T follicular helper cell (primary cell): ENCODE measurements around the gene EGR2.
A peak's percentile ranks its signal among the peaks of the same experiment; 100 is the strongest.
"Not testable (repeated sequence)": the region's sequence is repeated elsewhere in the genome, so short reads cannot be mapped to it uniquely, and the experiment has no call there.

Experiments
- DNase-seq: peaks from one replicate; pipeline ENCODE4 v3.0.0-alpha.2; 2020; ENCODE audit warnings: low read depth

Gene EGR2

DNA sequence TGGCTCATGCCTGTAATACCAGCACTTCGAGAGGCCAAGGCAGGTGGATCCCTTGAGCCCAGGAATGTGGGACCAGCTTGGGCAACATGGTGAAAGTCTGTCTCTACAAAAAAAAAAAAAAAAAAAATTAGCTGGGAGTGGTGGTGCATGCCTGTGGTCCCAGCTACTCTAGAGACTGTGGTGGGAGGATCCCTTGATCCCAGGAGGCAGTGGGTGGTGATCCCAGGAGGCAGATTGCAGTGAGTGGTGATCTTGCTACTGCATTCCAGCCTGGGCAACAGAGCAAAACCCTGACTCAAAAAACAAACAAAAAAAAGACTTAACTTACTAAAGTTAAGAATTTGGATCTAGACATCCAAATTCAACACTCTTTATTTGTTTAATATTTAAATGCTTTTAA lies 21.9 kb downstream of the EGR2 start:
- no peak for DNase-seq

DNA sequence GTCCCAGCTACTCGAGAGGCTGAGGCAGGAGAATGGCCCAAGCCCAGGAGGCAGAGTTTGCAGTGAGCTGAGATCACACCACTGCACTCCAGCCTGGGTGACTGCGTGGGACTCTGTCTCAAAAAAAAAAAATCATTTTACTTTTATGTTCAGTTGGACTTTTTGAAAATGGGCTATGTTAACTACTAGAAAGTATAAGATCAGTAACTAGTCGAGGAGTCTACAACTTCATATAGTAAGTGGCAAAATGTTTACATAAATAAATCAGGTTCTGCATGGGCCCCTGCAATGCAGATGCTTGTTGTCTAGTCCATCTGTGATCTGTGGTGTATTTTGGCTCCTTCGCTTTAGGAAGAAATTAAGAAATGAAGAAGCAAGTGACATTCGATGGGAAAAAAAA lies 23.9 kb downstream of the EGR2 start:
- DNase-seq = no peak

- no peak for DNase-seq
Measured at GRCh38 chr10:62790571-62790970, 25.6 kb downstream of the EGR2 start.

DNA sequence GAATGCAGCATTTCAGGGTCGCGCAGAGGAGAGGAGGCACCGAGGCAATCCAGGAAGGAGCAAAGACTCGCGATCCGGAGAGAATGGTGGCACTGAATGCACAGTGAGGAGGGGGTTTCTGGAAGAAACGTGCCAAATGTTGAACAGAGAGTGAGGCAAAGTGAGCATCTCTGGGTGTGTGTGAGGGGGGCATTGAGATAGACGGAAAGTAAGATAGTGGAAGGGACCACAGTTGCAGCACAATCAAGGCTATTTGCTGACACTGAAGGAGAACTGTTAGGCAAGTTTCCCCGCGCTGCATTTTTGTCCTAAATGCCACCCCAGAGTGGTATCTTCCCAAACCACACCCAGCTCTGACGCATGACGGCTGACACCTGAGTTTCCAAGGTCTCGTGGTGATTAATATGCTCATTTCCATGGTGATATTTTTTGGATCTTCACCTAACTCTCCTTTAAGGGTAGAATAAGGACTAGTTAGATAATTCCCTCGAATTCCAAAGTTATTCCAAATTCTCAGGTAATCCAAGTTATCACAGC lies 26.1 kb downstream of the EGR2 start:
- DNase-seq = no peak

DNA sequence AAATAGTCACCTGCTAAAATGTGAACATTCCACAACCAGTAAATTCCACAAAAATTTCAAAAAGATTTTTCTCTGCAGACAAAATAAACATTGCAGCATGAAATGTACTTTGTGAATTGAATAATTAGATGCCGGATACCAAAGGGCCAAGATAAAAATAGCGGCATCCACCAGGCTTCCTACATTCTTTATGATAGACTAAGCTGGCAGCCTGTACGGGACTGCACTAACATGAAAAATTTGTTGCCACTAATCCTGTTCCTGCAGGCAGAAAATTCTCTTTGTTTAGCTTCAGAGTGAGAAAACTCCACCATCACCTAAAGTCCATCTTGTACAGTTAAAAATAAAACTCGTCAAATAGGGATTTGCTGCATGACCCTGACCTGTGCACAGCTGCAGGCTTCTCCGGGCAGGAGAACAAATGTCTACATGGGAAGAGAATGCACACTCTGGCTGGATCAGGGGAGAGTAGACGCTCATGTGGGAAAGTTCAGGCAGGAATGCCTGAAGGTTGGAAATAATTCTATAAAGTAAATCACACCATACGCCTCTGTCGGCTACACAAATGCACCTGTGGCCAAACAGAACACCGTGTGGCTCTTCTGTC lies 27.2 kb downstream of the EGR2 start:
- DNase-seq = no peak

- not testable (repeated sequence) for DNase-seq
Measured at GRCh38 chr10:62788285-62788684, 27.9 kb downstream of the EGR2 start.

- DNase-seq = not testable (repeated sequence)
Measured at GRCh38 chr10:62784537-62784936, 31.6 kb downstream of the EGR2 start.

DNA sequence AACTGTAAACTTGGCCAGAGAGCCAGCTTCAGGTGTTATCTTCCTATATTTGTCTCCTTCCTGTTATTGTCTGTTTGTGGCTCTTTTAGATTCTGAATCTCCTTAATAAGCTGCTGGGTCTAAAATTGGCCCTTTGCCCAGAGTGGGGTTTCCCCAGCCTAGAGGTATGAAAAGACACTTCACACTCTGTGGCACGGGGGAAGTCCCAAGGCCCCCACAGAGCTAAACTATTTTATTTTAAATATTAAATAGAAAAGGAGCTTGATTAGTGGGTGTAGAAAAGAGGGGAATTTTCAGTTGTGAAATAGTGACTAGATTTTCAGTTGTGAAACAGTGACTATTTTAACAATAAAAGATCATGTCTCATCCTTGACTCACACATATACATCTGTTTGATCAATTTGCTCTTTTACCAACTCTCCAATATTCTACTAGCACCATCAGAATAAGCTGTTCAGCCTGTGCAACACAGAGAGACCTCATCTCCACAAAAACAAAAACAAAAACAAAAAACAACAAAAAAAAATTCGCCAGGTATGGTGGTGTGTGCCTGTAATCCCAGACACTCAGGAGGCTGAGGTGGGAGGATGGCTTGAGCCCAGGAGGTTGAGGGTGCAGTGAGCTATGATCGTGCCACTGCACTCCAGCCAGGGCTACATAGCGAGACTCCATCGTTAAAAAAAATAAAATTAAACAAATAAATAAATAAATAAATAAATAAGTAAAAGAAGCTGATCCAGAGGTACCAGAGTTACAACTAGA lies 36.5 kb downstream of the EGR2 start:
- peak; percentile 74 for DNase-seq

DNA sequence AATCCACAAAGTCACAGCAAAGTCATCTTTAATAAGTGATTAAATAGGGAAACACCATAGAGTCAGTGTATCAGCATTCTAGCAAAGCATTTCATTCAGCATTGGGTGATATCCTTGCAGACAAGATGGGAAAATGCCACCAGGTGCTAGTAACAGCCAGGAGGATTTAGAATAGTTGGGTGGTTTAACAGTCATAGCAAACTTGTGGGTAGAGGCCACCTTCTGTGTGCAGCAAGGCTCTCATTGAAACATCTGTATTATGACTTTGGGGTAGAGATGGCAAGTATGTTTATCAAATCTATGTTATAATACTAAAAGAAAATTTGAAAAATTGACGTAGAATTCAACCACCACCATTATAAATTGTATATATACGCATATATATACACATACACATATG lies 38.0 kb downstream of the EGR2 start:
- DNase-seq = no peak

DNA sequence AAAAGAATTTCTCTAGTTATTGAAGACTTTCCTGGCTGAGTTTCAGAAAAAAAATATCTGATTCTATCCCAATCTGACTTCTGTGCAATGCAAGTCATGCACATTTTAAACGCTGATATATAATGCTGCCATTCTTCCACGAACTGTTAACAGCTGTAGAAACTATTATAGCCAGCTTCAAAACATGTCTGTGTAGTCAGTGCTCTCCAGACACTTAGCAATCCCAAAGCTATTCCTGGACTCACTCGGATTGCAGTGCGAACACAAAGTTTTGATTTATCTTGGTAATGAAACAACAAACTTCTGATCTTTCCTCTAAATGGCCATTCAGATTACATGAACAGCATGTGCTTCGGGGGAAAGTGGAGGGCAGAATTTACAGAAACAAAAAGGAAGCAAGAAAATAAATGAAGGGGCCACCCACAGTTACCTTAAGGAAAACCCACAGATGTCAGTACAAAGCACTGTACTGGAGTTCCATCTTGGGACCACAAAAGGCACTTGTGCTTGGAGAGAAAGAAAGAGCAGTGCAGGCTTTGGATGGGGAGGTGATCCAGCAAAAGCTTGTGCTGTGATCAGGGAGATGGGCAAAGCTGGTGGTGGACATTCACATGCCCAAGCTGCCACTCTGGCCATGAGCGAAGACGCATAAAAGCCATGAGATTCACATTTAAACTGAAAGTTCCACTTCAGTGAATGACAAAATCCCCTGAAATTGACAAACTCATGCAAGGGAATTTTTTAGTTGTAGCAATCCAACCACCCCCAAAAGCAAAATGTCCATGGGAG lies 43.8 kb downstream of the EGR2 start:
- no peak for DNase-seq

GRCh38 chr10:62769574-62770242 lies 46.5 kb downstream of the EGR2 start:
- DNase-seq = no peak

GRCh38 chr10:62766386-62766785 lies 49.8 kb downstream of the EGR2 start:
- no peak for DNase-seq

- no peak for DNase-seq
Measured at GRCh38 chr10:62765726-62766125, 50.4 kb downstream of the EGR2 start.

DNA sequence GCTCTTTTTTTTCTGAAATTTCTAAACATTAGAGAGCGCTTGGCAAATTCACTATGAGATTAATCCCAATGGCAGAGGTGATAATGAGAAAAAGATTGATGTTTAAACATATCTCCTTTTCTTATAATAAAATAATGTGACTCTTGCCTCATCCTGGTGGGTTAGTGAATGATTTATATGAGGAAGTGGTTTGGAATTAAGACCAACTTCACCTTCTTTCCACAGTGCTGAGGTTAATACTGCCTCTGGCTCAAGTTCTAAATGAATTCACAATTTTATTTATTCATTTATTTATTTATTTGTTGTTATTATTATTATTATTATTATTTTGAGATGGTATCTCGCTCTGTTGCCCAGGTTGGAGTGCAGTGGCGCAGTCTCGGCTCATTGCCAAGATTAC lies 52.2 kb downstream of the EGR2 start:
- DNase-seq = no peak

GRCh38 chr10:62763155-62763554 lies 53.0 kb downstream of the EGR2 start:
- DNase-seq = no peak
